Kidney epithelial cell (primary cell): ENCODE data around the gene ATP8A2. TPM values are rescaled to one million over a fixed set of nuclear protein-coding genes. Genes with fewer than 3 reads are reported as not detected.
A peak's percentile ranks its signal among the peaks of the same experiment; 100 is the strongest.

Source experiments
- DNase-seq: peaks from one replicate; pipeline ENCODE4 v3.0.0-alpha.2; 2010; ENCODE audit warnings: low read depth
- H3K27me3 ChIP-seq: 2 replicates; pipeline ENCODE4 v1.6.0; 2011; ENCODE audit warnings: low read length; ENCODE audit not compliant: control insufficient read depth, insufficient read depth
- H3K36me3 ChIP-seq: 2 replicates; pipeline ENCODE4 v1.5.1; 2011; ENCODE audit warnings: low read length; ENCODE audit not compliant: control insufficient read depth, insufficient read depth
- H3K4me3 ChIP-seq: 2 replicates; pipeline ENCODE4 v1.5.1; 2011; ENCODE audit warnings: low read depth, mild to moderate bottlenecking, control low read depth, low read length
- total RNA-seq: library from RNA; depleted of rRNA; stranded (reverse); fragments of >200 nt; gene quantifications from 2 replicates; pipeline ENCODE4 v1.2.3, GENCODE V29; 2015
- TF ChIP-seq, protein P1 (sequence below): IDR thresholded peaks from 2 replicates; pipeline ENCODE4 v1.5.1; 2011; ENCODE audit warnings: mild to moderate bottlenecking, moderate library complexity, low read length, control low read depth, inconsistent platforms; ENCODE audit not compliant: insufficient read depth, poor library complexity, severe bottlenecking

The ATP8A2 gene
- total RNA-seq, 1 donor from 2014 or later: 3.8 TPM

DNA sequence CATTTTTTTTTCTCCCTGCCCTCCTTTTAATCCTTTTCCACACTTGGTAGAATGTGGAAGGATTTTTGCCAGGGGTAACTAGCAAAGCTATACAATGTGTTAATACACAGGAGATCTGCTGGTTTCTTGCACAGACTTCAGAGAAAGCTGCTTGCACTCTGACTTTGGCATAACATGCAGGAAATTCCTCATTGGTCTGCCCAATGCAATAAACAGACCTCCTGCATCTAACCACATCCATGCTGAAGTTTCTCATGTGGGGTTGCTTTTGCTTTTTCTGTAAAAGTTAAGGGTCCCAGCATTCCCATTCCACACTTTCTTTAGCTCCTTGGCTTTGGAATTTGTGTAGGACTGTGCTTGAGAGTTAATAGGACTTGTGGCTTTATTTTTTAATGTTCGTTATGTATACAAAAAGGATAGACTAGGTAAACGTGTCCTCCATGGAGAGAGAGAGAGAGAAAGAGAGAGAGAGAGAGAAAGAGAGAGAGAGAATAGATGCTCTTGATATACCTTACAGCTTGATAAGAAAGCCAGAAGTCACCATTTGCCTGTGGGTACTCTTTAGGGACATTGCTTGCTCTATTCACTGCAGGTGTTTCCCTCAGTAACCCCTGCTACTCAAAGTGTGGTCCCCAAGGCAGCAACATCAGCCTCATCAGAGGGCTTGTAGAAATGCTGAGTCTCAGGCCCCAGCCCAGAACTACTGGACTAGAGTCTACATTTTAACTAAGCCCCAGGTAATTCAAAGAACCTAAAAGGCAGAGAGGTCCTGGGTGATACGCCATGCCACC is 509.6 kb downstream of the ATP8A2 start:
- Histone ChIP-seq H3K27me3 (no peaks in the 10 kb centered on the region), H3K36me3 (no peaks in the 10 kb centered on the region), H3K4me3 (no peak overlapping the region)
- DNase-seq: no peak
- TF ChIP-seq, protein P1, sequence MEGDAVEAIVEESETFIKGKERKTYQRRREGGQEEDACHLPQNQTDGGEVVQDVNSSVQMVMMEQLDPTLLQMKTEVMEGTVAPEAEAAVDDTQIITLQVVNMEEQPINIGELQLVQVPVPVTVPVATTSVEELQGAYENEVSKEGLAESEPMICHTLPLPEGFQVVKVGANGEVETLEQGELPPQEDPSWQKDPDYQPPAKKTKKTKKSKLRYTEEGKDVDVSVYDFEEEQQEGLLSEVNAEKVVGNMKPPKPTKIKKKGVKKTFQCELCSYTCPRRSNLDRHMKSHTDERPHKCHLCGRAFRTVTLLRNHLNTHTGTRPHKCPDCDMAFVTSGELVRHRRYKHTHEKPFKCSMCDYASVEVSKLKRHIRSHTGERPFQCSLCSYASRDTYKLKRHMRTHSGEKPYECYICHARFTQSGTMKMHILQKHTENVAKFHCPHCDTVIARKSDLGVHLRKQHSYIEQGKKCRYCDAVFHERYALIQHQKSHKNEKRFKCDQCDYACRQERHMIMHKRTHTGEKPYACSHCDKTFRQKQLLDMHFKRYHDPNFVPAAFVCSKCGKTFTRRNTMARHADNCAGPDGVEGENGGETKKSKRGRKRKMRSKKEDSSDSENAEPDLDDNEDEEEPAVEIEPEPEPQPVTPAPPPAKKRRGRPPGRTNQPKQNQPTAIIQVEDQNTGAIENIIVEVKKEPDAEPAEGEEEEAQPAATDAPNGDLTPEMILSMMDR: no peak

DNA sequence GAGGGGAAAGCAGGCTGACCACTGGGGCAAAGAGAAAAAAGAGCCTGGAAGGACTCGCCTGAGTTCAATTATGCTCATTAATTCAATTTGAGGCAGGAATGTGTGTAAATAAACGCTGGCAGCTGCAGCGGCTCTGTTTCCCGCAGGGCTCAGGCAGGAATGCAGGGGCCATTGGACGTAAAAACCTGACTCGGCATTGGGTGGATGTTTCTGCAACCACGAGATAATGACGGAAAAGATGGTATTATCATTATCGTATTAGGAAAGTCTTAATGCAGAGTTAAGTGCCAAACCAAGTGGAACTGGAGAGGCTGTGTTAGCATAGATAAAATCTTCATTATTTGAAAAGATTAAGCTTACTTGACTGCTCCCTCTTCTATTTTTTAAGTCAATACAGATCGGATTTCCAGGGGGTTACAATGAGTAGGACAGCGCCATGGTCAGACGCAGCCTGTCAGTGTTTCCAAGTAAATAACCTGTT is 510.2 kb downstream of the ATP8A2 start:
- no peaks in the 10 kb centered on the region for H3K27me3 ChIP-seq
- TF ChIP-seq, protein P1: no peak
- no peak for DNase-seq
- no peaks in the 10 kb centered on the region for H3K36me3 ChIP-seq
- H3K4me3 ChIP-seq: no peak overlapping the region

DNA sequence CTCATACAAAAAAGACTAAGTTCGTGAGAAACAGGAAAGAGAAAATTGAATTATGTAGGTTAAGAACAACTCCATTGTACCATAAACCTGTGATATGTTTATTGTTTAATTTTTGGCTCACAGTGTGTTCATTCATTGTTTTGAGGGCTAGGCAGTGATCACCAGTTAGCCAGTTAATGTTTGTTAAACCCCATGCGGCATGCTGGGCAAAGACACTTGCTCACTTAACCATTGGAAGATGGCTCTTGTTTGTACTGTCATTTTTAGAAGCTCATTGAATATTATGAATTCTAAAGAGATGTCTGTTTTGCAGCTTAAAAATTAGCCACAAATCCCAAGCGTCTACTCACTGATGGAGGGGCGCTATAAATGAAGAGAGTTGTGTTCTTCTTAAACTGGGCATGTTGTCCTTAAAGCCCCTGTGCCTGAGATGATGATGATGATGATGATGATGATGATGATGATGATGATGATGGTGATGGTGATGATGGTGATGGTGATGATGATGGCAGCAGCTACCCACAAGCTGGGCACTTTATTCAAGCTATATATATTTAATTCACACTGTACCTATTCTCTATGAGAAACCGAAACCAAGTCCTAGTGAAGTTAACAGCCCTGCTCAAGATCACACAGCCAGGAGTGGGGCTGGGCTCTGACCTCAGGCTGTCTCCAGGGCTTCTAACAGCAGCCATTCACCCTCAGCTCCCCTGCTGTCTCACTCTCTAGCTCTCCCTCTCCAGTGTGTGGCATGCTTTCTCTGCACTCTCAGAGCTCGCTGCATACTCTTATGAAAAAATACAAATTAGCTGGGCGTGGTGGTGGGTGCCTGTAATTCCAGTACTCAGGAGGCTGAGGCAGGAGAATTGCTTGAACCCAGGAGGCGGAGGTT is 510.9 kb downstream of the ATP8A2 start:
- TF ChIP-seq, protein P1: no peak
- Histone ChIP-seq H3K36me3 (no peaks in the 10 kb centered on the region), H3K4me3 (peak overlapping the region; percentile 10), H3K27me3 (no peaks in the 10 kb centered on the region)
- no peak for DNase-seq

DNA sequence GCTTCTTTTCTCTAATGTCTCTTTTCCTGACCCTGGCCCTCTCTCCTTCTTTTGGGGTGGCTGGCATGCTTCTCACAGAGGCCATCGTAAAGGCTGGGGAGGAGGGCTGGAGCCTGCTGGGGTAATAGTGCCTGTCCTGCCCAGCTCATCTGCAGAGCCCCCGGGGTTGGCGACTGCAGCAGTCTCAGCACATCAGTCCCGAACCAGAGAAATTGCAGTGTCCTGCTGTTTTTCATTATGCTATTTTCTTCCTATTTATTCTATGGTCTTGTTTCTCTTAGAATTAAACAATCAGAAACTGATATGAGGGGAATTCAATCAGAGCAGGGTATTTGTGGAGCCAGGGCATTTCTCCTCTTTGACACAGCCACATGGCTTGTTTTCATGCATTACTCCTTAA is 513.6 kb downstream of the ATP8A2 start:
- Histone ChIP-seq H3K4me3 (no peak overlapping the region), H3K27me3 (no peaks in the 10 kb centered on the region), H3K36me3 (no peaks in the 10 kb centered on the region)
- TF ChIP-seq, protein P1: no peak
- DNase-seq: no peak

DNA sequence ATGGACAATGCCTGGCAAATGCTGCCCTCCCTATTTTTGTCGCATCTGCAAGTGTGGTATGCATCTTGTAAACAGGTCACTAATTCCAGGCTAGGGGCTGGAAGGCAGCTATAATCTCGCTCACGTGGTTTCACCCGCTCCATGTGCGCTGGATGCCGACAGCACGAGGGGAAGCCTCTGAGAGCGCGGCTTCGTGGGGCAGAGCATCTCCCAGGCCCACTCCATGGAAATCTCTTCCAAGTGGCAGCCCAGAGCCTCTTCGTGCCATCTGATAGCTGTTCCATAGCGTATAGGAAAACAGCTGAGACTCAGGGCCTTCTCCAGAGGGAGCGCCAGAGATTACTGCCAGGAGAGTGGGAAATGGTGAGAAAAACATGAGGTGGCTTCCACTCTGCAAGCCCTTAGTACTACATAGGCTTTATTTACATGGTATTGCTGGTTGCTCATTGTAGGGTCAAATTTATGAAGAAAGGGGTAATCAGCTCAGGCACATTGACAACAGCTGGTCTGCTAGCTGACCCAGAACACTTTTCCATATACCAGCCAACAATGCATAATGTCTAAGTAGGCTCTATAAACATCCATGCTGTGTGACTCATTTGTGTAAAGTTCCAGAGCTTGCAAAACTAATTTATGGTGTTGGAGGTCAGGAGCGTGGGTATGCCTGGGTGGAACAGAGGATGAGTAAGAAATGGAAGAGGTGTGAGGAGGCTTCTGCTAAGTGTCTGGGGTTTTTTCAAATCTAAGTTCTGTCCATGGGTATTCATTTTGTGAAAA is 514.9 kb downstream of the ATP8A2 start:
- Histone ChIP-seq H3K27me3 (no peaks in the 10 kb centered on the region), H3K4me3 (no peak overlapping the region), H3K36me3 (no peaks in the 10 kb centered on the region)
- DNase-seq: peak; percentile 83
- TF ChIP-seq, protein P1: no peak
